SK-N-SH (cell line): Measurements from ENCODE around the gene PPP2R5E. TPM values are rescaled to one million over a fixed set of nuclear protein-coding genes. Genes with fewer than 3 reads are reported as not detected.

Source experiments
- CTCF ChIA-PET: fragments of 300-600, 350-600 bp; formaldehyde crosslinking; extraction: SDS; loops from one replicate; lab custom pipeline; 2021; lab: Yijun Ruan, JAX
- POLR2A ChIA-PET: fragments of 350-600 bp; sonication (Branson Sonifier 250); formaldehyde crosslinking; extraction: SDS; loops from one replicate; lab custom pipeline; 2020; ENCODE audit warnings: antibody characterized with exemption, inconsistent platforms; lab: Yijun Ruan, JAX
- DNase-seq: peaks from one replicate; pipeline ENCODE4 v3.0.0; 2012
- H2AFZ ChIP-seq: fragments of 200-600 bp; sonication (generic); 2 replicates; pipeline ENCODE4 v1.8.1; 2016; ENCODE audit warnings: antibody characterized with exemption, mild to moderate bottlenecking, low read depth
- H3F3A ChIP-seq: fragments of 200-600 bp; sonication (generic); replicated peaks from 2 replicates; pipeline ENCODE3; 2016; ENCODE audit warnings: antibody characterized with exemption, mild to moderate bottlenecking; ENCODE audit not compliant: insufficient read depth
- H3K27ac ChIP-seq, 2 experiments: fragments of 200-500 bp in 1 of 2; fragments of 200-600 bp in 1 of 2; sonication (Bioruptor generic) in 1 of 2; sonication (generic), shearing (Covaris generic) in 1 of 2; 2 replicates each; pipeline versions ENCODE4 v1.5.1 to v1.6.1; 2014 to 2016; ENCODE audit warnings: low read depth in 2 of 2, inconsistent platforms in 1 of 2, low read length in 1 of 2, mild to moderate bottlenecking in 1 of 2, mixed read lengths in 1 of 2
- H3K27me3 ChIP-seq: fragments of 200-600 bp; sonication (generic), shearing (Covaris generic); 2 replicates; pipeline ENCODE4 v1.6.1; 2016; ENCODE audit warnings: mixed run types; ENCODE audit not compliant: insufficient read depth
- H3K36me3 ChIP-seq, 2 experiments: fragments of 200-500 bp in 1 of 2; fragments of 200-600 bp in 1 of 2; sonication (Bioruptor generic) in 1 of 2; sonication (generic) in 1 of 2; replicated peaks in 1 of 2; 2 replicates each; pipeline versions ENCODE3 to v1.5.1; 2014 to 2016; ENCODE audit warnings: low read length in 1 of 2, mild to moderate bottlenecking in 1 of 2; ENCODE audit not compliant: insufficient read depth in 2 of 2, control insufficient read depth in 1 of 2
- H3K4me1 ChIP-seq, 2 experiments: fragments of 200-500 bp in 1 of 2; fragments of 200-600 bp in 1 of 2; sonication (Bioruptor generic) in 1 of 2; sonication (generic), shearing (Covaris generic) in 1 of 2; 2 replicates each; pipeline versions ENCODE4 v1.5.1 to v1.6.1; 2014 to 2016; ENCODE audit warnings: low read depth in 1 of 2, low read length in 1 of 2, mixed run types in 1 of 2; ENCODE audit not compliant: insufficient read depth in 2 of 2, control insufficient read depth in 1 of 2
- H3K4me2 ChIP-seq: fragments of 200-600 bp; sonication (generic), shearing (Covaris generic); 2 replicates; pipeline ENCODE4 v1.6.1; 2017; ENCODE audit warnings: mixed run types
- H3K4me3 ChIP-seq, 2 experiments: fragments of 200-500 bp in 1 of 2; fragments of 200-600 bp in 1 of 2; sonication (Bioruptor generic) in 1 of 2; sonication (generic), shearing (Covaris generic) in 1 of 2; 2 replicates each; pipeline versions ENCODE4 v1.5.1 to v1.8.1; 2014 to 2016; ENCODE audit warnings: low read depth in 2 of 2, inconsistent platforms in 1 of 2, low read length in 1 of 2, mild to moderate bottlenecking in 1 of 2, mixed read lengths in 1 of 2, moderate library complexity in 1 of 2
- H3K79me2 ChIP-seq: fragments of 200-600 bp; sonication (generic); 2 replicates; pipeline ENCODE4 v1.8.1; 2017; ENCODE audit warnings: mild to moderate bottlenecking; ENCODE audit not compliant: insufficient read depth
- H3K9ac ChIP-seq: fragments of 200-600 bp; sonication (generic); 2 replicates; pipeline ENCODE4 v1.6.1; 2017; ENCODE audit warnings: mixed run types
- H3K9me2 ChIP-seq: fragments of 200-600 bp; sonication (generic); 2 replicates; pipeline ENCODE4 v1.6.1; 2017; ENCODE audit warnings: mixed run types
- H3K9me3 ChIP-seq: fragments of 200-600 bp; sonication (generic); 2 replicates; pipeline ENCODE4 v1.6.1; 2017; ENCODE audit warnings: mixed run types, mild to moderate bottlenecking, moderate library complexity
- H4K20me1 ChIP-seq: fragments of 200-600 bp; sonication (generic); 2 replicates; pipeline ENCODE4 v1.6.1; 2017; ENCODE audit warnings: mild to moderate bottlenecking, mixed run types; ENCODE audit not compliant: insufficient read depth
- CTCF ChIP-seq: fragments of 200-600 bp; sonication (generic); IDR thresholded peaks from 2 replicates; pipeline ENCODE4 v1.6.1; 2017; ENCODE audit warnings: antibody characterized with exemption, mild to moderate bottlenecking, moderate library complexity
- FOSL2 ChIP-seq: IDR thresholded peaks from 2 replicates; pipeline ENCODE4 v1.4.0; 2012; ENCODE audit warnings: low read depth, mild to moderate bottlenecking, moderate library complexity, borderline replicate concordance
- FOXJ3 ChIP-seq: sonication (generic); formaldehyde crosslinking; IDR thresholded peaks from 2 replicates; pipeline ENCODE4 v1.5.1; 2020; ENCODE audit warnings: mild to moderate bottlenecking, missing genetic modification reagents
- JUND ChIP-seq: IDR thresholded peaks from 2 replicates; pipeline ENCODE4 v1.4.0; 2012
- NFIC ChIP-seq: IDR thresholded peaks from 2 replicates; pipeline ENCODE4 v1.4.0; 2012; ENCODE audit warnings: borderline replicate concordance
- SMC3 ChIP-seq: IDR thresholded peaks from 2 replicates; pipeline ENCODE4 v1.6.1; 2012; ENCODE audit warnings: low read depth, low read length, improper control_type of control experiment
- TCF12 ChIP-seq: IDR thresholded peaks from 2 replicates; pipeline ENCODE4 v1.4.0; 2012
- TEAD4 ChIP-seq: IDR thresholded peaks from 2 replicates; pipeline ENCODE4 v1.4.0; 2012; ENCODE audit warnings: mild to moderate bottlenecking, borderline replicate concordance; ENCODE audit not compliant: insufficient read depth
- USF1 ChIP-seq: IDR thresholded peaks from 2 replicates; pipeline ENCODE4 v1.4.0; 2012; ENCODE audit warnings: low read depth, borderline replicate concordance
- WGBS: methylation state at CpG from one replicate; pipeline ENCODE4 v1.1.6; 2017; ENCODE audit warnings: low lambda C conversion rate; 5-methylcytosine and 5-hydroxymethylcytosine counted together
- polyA plus RNA-seq, 3 experiments: library from polyadenylated mRNA; depleted of rRNA; stranded (reverse); fragments of >200 nt; gene quantifications; 2 replicates each; pipeline ENCODE4 v1.2.3, GENCODE V29; 2012

The PPP2R5E gene
- polyA plus RNA-seq, 1 of the 3 experiments (the other 2 are of a cell fraction) = 4.4 TPM

- peak; percentile 39 for TF ChIP-seq CTCF
- TF ChIP-seq, all 33 proteins: peak for 7
Observed at GRCh38 chr14:63493246-63493645, 49.9 kb downstream of the PPP2R5E start (continued).

GRCh38 chr14:63492391-63492790 lies 50.8 kb downstream of the PPP2R5E start:
- Histone ChIP-seq H3K4me3 (no peak overlapping the region), H3F3A (peaks cover 27% of the 10 kb centered on the region), H3K27me3 (no peaks in the 10 kb centered on the region), H3K9me3 (no peaks in the 10 kb centered on the region), H3K36me3 (no peaks in the 10 kb centered on the region), H3K27ac (peak overlapping the region; percentile 51 to 92), H3K9ac (peak overlapping the region; percentile 32; the same call in 1 of the 2 replicates), H3K9me2 (no peaks in the 10 kb centered on the region), H3K4me1 (peaks cover 6 to 19% of the 10 kb centered on the region in 2 experiments), H3K4me2 (peak overlapping the region; percentile 64; the same call in 1 of the 2 replicates), H3K79me2 (peaks cover 94% of the 10 kb centered on the region), H4K20me1 (peaks cover 43% of the 10 kb centered on the region), H2AFZ (no peak overlapping the region)
- ChIA-PET POLR2A (no interaction called here), CTCF (interaction anchor here (0.9 to 3.3 kb wide), 9 partner anchors 17 to 149 kb away, joined by 3 to 11 read pairs (median 6); partner anchors contain the start of genes PPP2R5E and WDR89)
- TF ChIP-seq USF1 (no peak), FOSL2 (peak; percentile 64), JUND (peak; percentile 26; the same call in 1 of the 2 replicates), SMC3 (no peak), TCF12 (no peak), FOXJ3 (CRISPR knock-in tag) (no peak), TEAD4 (no peak), NFIC (no peak)
- DNase-seq = no peak

GRCh38 chr14:63487724-63488123 lies 55.5 kb downstream of the PPP2R5E start:
- Histone ChIP-seq H3K4me1 (peaks cover 8 to 21% of the 10 kb centered on the region in 2 experiments; a peak in 3 of 4 replicates), H3K4me2 (no peak overlapping the region), H3K4me3 (no peak overlapping the region), H3K9ac (no peak overlapping the region), H4K20me1 (peaks cover 55% of the 10 kb centered on the region), H3K9me3 (no peaks in the 10 kb centered on the region), H3K79me2 (peaks cover 94% of the 10 kb centered on the region), H3K27me3 (no peaks in the 10 kb centered on the region), H3K9me2 (no peaks in the 10 kb centered on the region), H2AFZ (no peak overlapping the region), H3F3A (peaks cover 17% of the 10 kb centered on the region), H3K27ac (no peak overlapping the region), H3K36me3 (no peaks in the 10 kb centered on the region)
- 97% methylated on average over 1 of the region's 1 CpG for WGBS
- no peak for TF ChIP-seq NFIC
- CTCF ChIA-PET = interaction anchor here (1.3 kb wide), 1 partner anchor 55 kb away, joined by 3 read pairs; no protein-coding TSS in a partner anchor
- POLR2A ChIA-PET = no interaction called here
- DNase-seq = no peak
